Activated T-cell treated with anti-CD3 and anti-CD28 coated beads, Interleukin-2, amount 50 U/mL, for 24 hours (primary cell): ENCODE data around the gene MRPS21.
"Not testable (repeated sequence)": the region's sequence is repeated elsewhere in the genome, so short reads cannot be mapped to it uniquely, and the experiment has no call there.

Experiments
- DNase-seq: peaks from one replicate; pipeline ENCODE4 v3.0.0-alpha.2; 2020
- H3K27ac Mint-ChIP-seq: 2 replicates; pipeline ENCODE4 v1.8.0; 2020; ENCODE audit warnings: mild to moderate bottlenecking, mixed read lengths
- H3K27me3 Mint-ChIP-seq: 2 replicates; pipeline ENCODE4 v1.8.0; 2020; ENCODE audit warnings: mixed read lengths
- H3K36me3 Mint-ChIP-seq: 2 replicates; pipeline ENCODE4 v1.8.0; 2020; ENCODE audit warnings: low read depth, mixed read lengths
- H3K4me1 Mint-ChIP-seq: 2 replicates; pipeline ENCODE4 v1.8.0; 2020; ENCODE audit warnings: low read depth, mixed read lengths
- H3K4me3 Mint-ChIP-seq: 2 replicates; pipeline ENCODE4 v1.8.0; 2020; ENCODE audit warnings: mild to moderate bottlenecking, moderate library complexity, mixed read lengths
- H3K9me3 Mint-ChIP-seq: 2 replicates; pipeline ENCODE4 v1.8.0; 2020; ENCODE audit warnings: mixed read lengths

Gene MRPS21

GRCh38 chr1:150302902-150303301 lies 9.2 kb downstream of the MRPS21 start:
- Mint-ChIP-seq H3K36me3 (peaks cover 92% of the 10 kb centered on the region), H3K27ac (no peak overlapping the region), H3K27me3 (no peaks in the 10 kb centered on the region), H3K9me3 (no peaks in the 10 kb centered on the region), H3K4me3 (no peak overlapping the region), H3K4me1 (peaks cover 9% of the 10 kb centered on the region)
- no peak for DNase-seq

GRCh38 chr1:150308585-150308984 lies 14.9 kb downstream of the MRPS21 start:
- DNase-seq, H3K9me3 Mint-ChIP-seq, H3K4me3 Mint-ChIP-seq, H3K4me1 Mint-ChIP-seq, H3K27me3 Mint-ChIP-seq: not testable (repeated sequence)
- Mint-ChIP-seq H3K27ac (peak overlapping the region; percentile 53), H3K36me3 (peaks cover 58% of the 10 kb centered on the region)

GRCh38 chr1:150309758-150310508 lies 16.3 kb downstream of the MRPS21 start:
- H3K9me3 Mint-ChIP-seq: no peaks in the 10 kb centered on the region
- H3K27ac Mint-ChIP-seq: no peak overlapping the region
- no peaks in the 10 kb centered on the region for H3K4me1 Mint-ChIP-seq
- no peak for DNase-seq
- no peaks in the 10 kb centered on the region for H3K27me3 Mint-ChIP-seq
- no peak overlapping the region for H3K4me3 Mint-ChIP-seq
- peaks cover 48% of the 10 kb centered on the region for H3K36me3 Mint-ChIP-seq

- H3K4me1 Mint-ChIP-seq: no peaks in the 10 kb centered on the region
- H3K27ac Mint-ChIP-seq: no peak overlapping the region
- H3K4me3 Mint-ChIP-seq: no peak overlapping the region
- no peaks in the 10 kb centered on the region for H3K9me3 Mint-ChIP-seq
- DNase-seq: no peak
- H3K36me3 Mint-ChIP-seq: peaks cover 31% of the 10 kb centered on the region
- H3K27me3 Mint-ChIP-seq: no peaks in the 10 kb centered on the region
Observed at GRCh38 chr1:150311762-150312161, 18.1 kb downstream of the MRPS21 start.

GRCh38 chr1:150314691-150315090 lies 21.0 kb downstream of the MRPS21 start:
- not testable (repeated sequence) for DNase-seq, H3K27ac Mint-ChIP-seq, H3K4me3 Mint-ChIP-seq, H3K27me3 Mint-ChIP-seq, H3K9me3 Mint-ChIP-seq, H3K36me3 Mint-ChIP-seq, H3K4me1 Mint-ChIP-seq

- peak overlapping the region; percentile 100 for H3K4me3 Mint-ChIP-seq
- H3K4me1 Mint-ChIP-seq: peaks cover 33% of the 10 kb centered on the region
- no peaks in the 10 kb centered on the region for H3K27me3 Mint-ChIP-seq
- DNase-seq: no peak
- H3K27ac Mint-ChIP-seq: peak overlapping the region; percentile 100
- H3K36me3 Mint-ChIP-seq: peaks cover 43% of the 10 kb centered on the region
- H3K9me3 Mint-ChIP-seq: no peaks in the 10 kb centered on the region
Observed at GRCh38 chr1:150320667-150320978, 27.0 kb downstream of the MRPS21 start.

- Mint-ChIP-seq H3K9me3 (no peaks in the 10 kb centered on the region), H3K27ac (peak overlapping the region; percentile 100), H3K36me3 (peaks cover 55% of the 10 kb centered on the region), H3K4me3 (peak overlapping the region; percentile 100), H3K4me1 (peaks cover 42% of the 10 kb centered on the region), H3K27me3 (no peaks in the 10 kb centered on the region)
- DNase-seq: peak; percentile 34
Observed at GRCh38 chr1:150321826-150322166, 28.1 kb downstream of the MRPS21 start.

- Mint-ChIP-seq H3K36me3 (peaks cover 60% of the 10 kb centered on the region), H3K4me1 (peaks cover 44% of the 10 kb centered on the region), H3K27me3 (no peaks in the 10 kb centered on the region), H3K27ac (peak overlapping the region; percentile 100), H3K9me3 (no peaks in the 10 kb centered on the region), H3K4me3 (peak overlapping the region; percentile 100)
- DNase-seq: no peak
Observed at GRCh38 chr1:150322310-150322709, 28.6 kb downstream of the MRPS21 start.

- H3K27ac Mint-ChIP-seq: peak overlapping the region; percentile 39
- H3K27me3 Mint-ChIP-seq: no peaks in the 10 kb centered on the region
- no peak for DNase-seq
- peaks cover 91% of the 10 kb centered on the region for H3K36me3 Mint-ChIP-seq
- no peaks in the 10 kb centered on the region for H3K9me3 Mint-ChIP-seq
- H3K4me1 Mint-ChIP-seq: peaks cover 9% of the 10 kb centered on the region
- H3K4me3 Mint-ChIP-seq: no peak overlapping the region
Observed at GRCh38 chr1:150332651-150333290, 39.1 kb downstream of the MRPS21 start.

GRCh38 chr1:150346316-150346715 lies 52.7 kb downstream of the MRPS21 start:
- H3K27me3 Mint-ChIP-seq: no peaks in the 10 kb centered on the region
- H3K36me3 Mint-ChIP-seq: peaks cover 92% of the 10 kb centered on the region
- H3K4me1 Mint-ChIP-seq: no peaks in the 10 kb centered on the region
- H3K9me3 Mint-ChIP-seq: no peaks in the 10 kb centered on the region
- no peak overlapping the region for H3K4me3 Mint-ChIP-seq
- DNase-seq: no peak
- H3K27ac Mint-ChIP-seq: peak overlapping the region; percentile 37

GRCh38 chr1:150352866-150353265 lies 59.2 kb downstream of the MRPS21 start:
- no peak overlapping the region for H3K27ac Mint-ChIP-seq
- no peaks in the 10 kb centered on the region for H3K4me1 Mint-ChIP-seq
- peaks cover 82% of the 10 kb centered on the region for H3K36me3 Mint-ChIP-seq
- no peak for DNase-seq
- no peaks in the 10 kb centered on the region for H3K27me3 Mint-ChIP-seq
- H3K9me3 Mint-ChIP-seq: no peaks in the 10 kb centered on the region
- no peak overlapping the region for H3K4me3 Mint-ChIP-seq
